GM06990 (cell line): ENCODE measurements around the gene NAALADL2.

Source experiments
- DNase-seq: peaks from one replicate; pipeline ENCODE4 v3.0.0-alpha.2; 2011; ENCODE audit not compliant: insufficient read length; ENCODE audit errors: extremely low read depth
- H3K27me3 ChIP-seq: replicated peaks from 2 replicates; pipeline ENCODE4 v1.6.0; 2011; ENCODE audit warnings: low read length; ENCODE audit not compliant: control insufficient read depth, insufficient read depth
- H3K36me3 ChIP-seq: 2 replicates; pipeline ENCODE4 v1.5.1; 2011; ENCODE audit warnings: low read length; ENCODE audit not compliant: control insufficient read depth, insufficient read depth
- H3K4me3 ChIP-seq: replicated peaks from 2 replicates; pipeline ENCODE4 v1.5.1; 2011; ENCODE audit warnings: low read depth, mild to moderate bottlenecking, control low read depth, low read length
- CTCF ChIP-seq: IDR thresholded peaks from 2 replicates; pipeline ENCODE4 v1.5.1; 2011; ENCODE audit warnings: low read length, control low read depth, mild to moderate bottlenecking, inconsistent platforms; ENCODE audit not compliant: insufficient read depth, poor library complexity, severe bottlenecking

NAALADL2 gene

GRCh38 chr3:175009295-175009694, 150.2 kb downstream of the NAALADL2 start:
- DNase-seq, result no peak
- no peaks in the 10 kb centered on the region for H3K27me3 ChIP-seq
- H3K4me3 ChIP-seq, result no peak overlapping the region
- H3K36me3 ChIP-seq, result no peaks in the 10 kb centered on the region
- TF ChIP-seq CTCF, result no peak

- Histone ChIP-seq H3K36me3 (no peaks in the 10 kb centered on the region), H3K4me3 (no peak overlapping the region), H3K27me3 (no peaks in the 10 kb centered on the region)
- no peak for TF ChIP-seq CTCF
- no peak for DNase-seq
Measured at GRCh38 chr3:175015056-175015635, 156.0 kb downstream of the NAALADL2 start.

- no peak for DNase-seq
- TF ChIP-seq CTCF, result no peak
- no peak overlapping the region for H3K4me3 ChIP-seq
- H3K27me3 ChIP-seq, result no peaks in the 10 kb centered on the region
- no peaks in the 10 kb centered on the region for H3K36me3 ChIP-seq
Measured at GRCh38 chr3:175018946-175019727, 160.0 kb downstream of the NAALADL2 start.

- Histone ChIP-seq H3K4me3 (no peak overlapping the region), H3K36me3 (no peaks in the 10 kb centered on the region), H3K27me3 (no peaks in the 10 kb centered on the region)
- DNase-seq, result no peak
- no peak for TF ChIP-seq CTCF
Measured at GRCh38 chr3:175020101-175020500, 161.0 kb downstream of the NAALADL2 start.

GRCh38 chr3:175029828-175030227, 170.7 kb downstream of the NAALADL2 start:
- H3K4me3 ChIP-seq, result no peak overlapping the region
- H3K27me3 ChIP-seq, result no peaks in the 10 kb centered on the region
- DNase-seq, result no peak

More at GRCh38 chr3:175029828-175030227, 170.7 kb downstream of the NAALADL2 start:
- no peaks in the 10 kb centered on the region for H3K36me3 ChIP-seq
- TF ChIP-seq CTCF, result no peak
